ENCODE measurements around the gene CFAP61.
A peak's percentile ranks its signal among the peaks of the same experiment; 100 is the strongest.

CFAP61 gene

DNA sequence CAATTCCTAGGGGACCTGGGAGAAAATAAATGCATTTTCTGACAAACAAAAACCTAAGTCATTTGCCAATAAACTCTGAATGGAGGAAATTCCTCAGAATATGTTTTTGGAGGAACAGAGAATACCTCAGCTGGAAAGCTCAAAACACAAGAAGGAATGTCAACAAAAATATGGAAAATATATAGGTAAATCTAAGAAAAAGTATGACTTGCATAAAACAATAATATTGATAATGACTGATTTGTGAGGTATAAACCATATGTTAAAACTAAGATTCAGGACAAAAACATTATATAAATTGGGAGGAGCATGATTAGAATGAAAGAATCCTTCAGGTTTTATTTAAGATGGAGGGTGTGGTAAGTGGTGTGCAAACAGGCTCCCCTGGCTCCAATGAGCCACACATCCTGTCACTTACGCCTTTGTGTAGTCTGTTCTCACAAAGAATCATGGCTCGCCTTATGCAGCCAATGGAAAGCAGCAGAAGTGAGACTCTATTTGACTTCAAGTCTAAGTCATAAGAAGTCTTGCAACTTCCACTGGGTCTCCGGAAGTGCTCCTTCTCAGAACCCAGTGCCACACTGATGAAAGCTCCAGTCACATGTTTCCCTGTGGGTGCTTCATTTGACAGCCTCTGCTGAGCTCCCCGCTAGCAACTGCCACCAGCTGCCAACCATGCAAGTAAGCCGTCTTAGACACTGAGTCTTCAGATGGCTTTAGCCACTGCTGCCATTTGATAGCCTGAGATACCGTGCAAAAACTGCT lies 8.1 kb downstream of the CFAP61 start:
- H3K9me2 ChIP-seq (replicated peaks; ENCODE audit: low read depth, low read length): no peaks in the 10 kb centered on the region
- peaks cover 15% of the 10 kb centered on the region; the same call in 1 of the 2 replicates for H3F3A ChIP-seq (ENCODE audit: low read depth)
- H4K20me1 ChIP-seq (ENCODE audit: insufficient read depth, low read length, poor library complexity, severe bottlenecking): no peaks in the 10 kb centered on the region
- H3K4me3 ChIP-seq (ENCODE audit: low read length, poor library complexity, severe bottlenecking): peak overlapping the region; percentile 34
- no peaks in the 10 kb centered on the region for H3K9me3 ChIP-seq (ENCODE audit: insufficient read depth, low read depth, low read length)
- H3K9ac ChIP-seq (ENCODE audit: low read depth, low read length, poor library complexity, severe bottlenecking): peak overlapping the region; percentile 58
- peak overlapping the region; percentile 58 for H3K4me2 ChIP-seq (ENCODE audit: low read depth, low read length, poor library complexity, severe bottlenecking)
- H3K4me1 ChIP-seq (ENCODE audit: insufficient read depth, low read length, poor library complexity, severe bottlenecking): peaks cover 74% of the 10 kb centered on the region
- no peak for TF ChIP-seq EZH2phosphoT487 (IDR thresholded peaks at IDR 0.05; ENCODE audit: borderline replicate concordance)
- TF ChIP-seq, protein P1, sequence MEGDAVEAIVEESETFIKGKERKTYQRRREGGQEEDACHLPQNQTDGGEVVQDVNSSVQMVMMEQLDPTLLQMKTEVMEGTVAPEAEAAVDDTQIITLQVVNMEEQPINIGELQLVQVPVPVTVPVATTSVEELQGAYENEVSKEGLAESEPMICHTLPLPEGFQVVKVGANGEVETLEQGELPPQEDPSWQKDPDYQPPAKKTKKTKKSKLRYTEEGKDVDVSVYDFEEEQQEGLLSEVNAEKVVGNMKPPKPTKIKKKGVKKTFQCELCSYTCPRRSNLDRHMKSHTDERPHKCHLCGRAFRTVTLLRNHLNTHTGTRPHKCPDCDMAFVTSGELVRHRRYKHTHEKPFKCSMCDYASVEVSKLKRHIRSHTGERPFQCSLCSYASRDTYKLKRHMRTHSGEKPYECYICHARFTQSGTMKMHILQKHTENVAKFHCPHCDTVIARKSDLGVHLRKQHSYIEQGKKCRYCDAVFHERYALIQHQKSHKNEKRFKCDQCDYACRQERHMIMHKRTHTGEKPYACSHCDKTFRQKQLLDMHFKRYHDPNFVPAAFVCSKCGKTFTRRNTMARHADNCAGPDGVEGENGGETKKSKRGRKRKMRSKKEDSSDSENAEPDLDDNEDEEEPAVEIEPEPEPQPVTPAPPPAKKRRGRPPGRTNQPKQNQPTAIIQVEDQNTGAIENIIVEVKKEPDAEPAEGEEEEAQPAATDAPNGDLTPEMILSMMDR (conservative IDR thresholded peaks at IDR 0.05; ENCODE audit: low read length): no peak
- peak overlapping the region; percentile 49 for H2AFZ ChIP-seq (ENCODE audit: low read length)
- no peaks in the 10 kb centered on the region for H3K79me2 ChIP-seq (ENCODE audit: insufficient read depth, low read length)
- no peaks in the 10 kb centered on the region for H3K36me3 ChIP-seq (ENCODE audit: insufficient read depth, low read length)
- H3K27me3 ChIP-seq (ENCODE audit: insufficient read depth, low read length, poor library complexity, severe bottlenecking): no peaks in the 10 kb centered on the region

DNA sequence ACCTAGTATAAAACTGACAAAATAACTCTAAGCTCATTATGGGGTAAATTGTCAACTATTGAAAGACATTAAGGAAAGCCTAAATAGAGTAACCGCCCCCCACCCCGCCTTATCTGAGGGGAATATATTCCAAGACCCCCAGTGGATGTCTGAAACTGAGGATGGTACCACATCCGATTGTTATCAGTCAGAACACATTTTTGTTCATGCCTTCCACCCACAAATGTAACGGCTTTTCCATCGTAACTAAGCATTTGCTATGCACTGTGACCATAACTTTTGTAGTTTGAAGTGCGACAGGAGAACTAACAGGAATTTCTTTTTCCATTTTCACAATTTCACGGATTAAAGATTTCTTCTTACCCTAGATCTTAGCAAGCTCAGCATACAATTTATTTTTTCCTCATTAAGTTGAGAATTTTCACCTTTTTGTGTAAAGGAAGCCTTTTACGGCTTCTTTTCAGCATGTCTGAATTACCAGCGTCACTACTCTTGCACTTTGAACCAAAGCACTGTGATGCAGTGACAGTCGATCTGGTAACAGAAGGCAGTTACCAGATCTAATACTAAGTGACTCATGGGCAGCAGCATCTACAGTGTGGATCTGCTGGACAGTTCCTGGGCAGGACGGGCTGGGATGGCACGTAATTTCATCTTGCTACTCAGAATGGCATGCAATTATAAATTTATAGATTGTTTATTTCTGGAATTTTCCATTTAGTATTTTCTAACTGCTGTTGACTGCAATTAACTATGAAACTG lies 11.8 kb downstream of the CFAP61 start:
- no peaks in the 10 kb centered on the region for H3K27me3 ChIP-seq (ENCODE audit: insufficient read depth, low read length, poor library complexity, severe bottlenecking)
- H3K4me3 ChIP-seq (ENCODE audit: low read length, poor library complexity, severe bottlenecking): peak overlapping the region; percentile 62
- peak overlapping the region; percentile 77 for H3K4me2 ChIP-seq (ENCODE audit: low read depth, low read length, poor library complexity, severe bottlenecking)
- no peak for TF ChIP-seq EZH2phosphoT487 (IDR thresholded peaks at IDR 0.05; ENCODE audit: borderline replicate concordance)
- TF ChIP-seq, protein P1 (conservative IDR thresholded peaks at IDR 0.05; ENCODE audit: low read length): no peak
- H4K20me1 ChIP-seq (ENCODE audit: insufficient read depth, low read length, poor library complexity, severe bottlenecking): no peaks in the 10 kb centered on the region
- no peaks in the 10 kb centered on the region for H3K9me3 ChIP-seq (ENCODE audit: insufficient read depth, low read depth, low read length)
- peaks cover 66% of the 10 kb centered on the region for H3K4me1 ChIP-seq (ENCODE audit: insufficient read depth, low read length, poor library complexity, severe bottlenecking)
- peak overlapping the region; percentile 56 for H3K9ac ChIP-seq (ENCODE audit: low read depth, low read length, poor library complexity, severe bottlenecking)
- H3K79me2 ChIP-seq (ENCODE audit: insufficient read depth, low read length): no peaks in the 10 kb centered on the region
- H3K9me2 ChIP-seq (replicated peaks; ENCODE audit: low read depth, low read length): no peaks in the 10 kb centered on the region
- peaks cover 15% of the 10 kb centered on the region; the same call in 1 of the 2 replicates for H3F3A ChIP-seq (ENCODE audit: low read depth)
- no peaks in the 10 kb centered on the region for H3K36me3 ChIP-seq (ENCODE audit: insufficient read depth, low read length)
- H2AFZ ChIP-seq (ENCODE audit: low read length): 0 out of 2 replicates have a peak overlapping the region, but pooled peaks have one; percentile 19

DNA sequence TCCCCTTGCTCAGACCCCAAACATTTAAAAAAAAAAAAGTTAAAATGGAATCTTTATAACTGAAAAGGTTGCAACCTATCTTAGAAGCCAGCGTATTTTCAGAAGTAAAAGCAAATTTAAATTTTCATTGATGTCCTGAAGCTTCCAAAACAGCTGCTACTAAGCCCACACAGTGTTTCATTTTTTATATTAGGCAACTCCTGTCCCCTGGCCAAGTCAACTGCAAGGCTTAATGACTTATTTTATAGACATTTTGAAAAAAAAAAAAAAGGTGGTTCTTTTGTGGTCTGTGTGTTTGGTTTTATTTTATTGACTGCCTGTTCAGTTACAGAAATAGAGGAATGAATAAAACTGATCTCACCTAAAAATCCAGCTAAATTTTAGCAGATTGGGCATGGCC lies 13.0 kb downstream of the CFAP61 start:
- Histone ChIP-seq H3K4me2 (ENCODE audit: low read depth, low read length, poor library complexity, severe bottlenecking) (peak overlapping the region; percentile 77), H2AFZ (ENCODE audit: low read length) (no peak overlapping the region), H3K36me3 (ENCODE audit: insufficient read depth, low read length) (no peaks in the 10 kb centered on the region), H3K79me2 (ENCODE audit: insufficient read depth, low read length) (no peaks in the 10 kb centered on the region), H3K4me1 (ENCODE audit: insufficient read depth, low read length, poor library complexity, severe bottlenecking) (peaks cover 67% of the 10 kb centered on the region), H4K20me1 (ENCODE audit: insufficient read depth, low read length, poor library complexity, severe bottlenecking) (no peaks in the 10 kb centered on the region), H3K4me3 (ENCODE audit: low read length, poor library complexity, severe bottlenecking) (peak overlapping the region; percentile 62), H3K9me2 (replicated peaks; ENCODE audit: low read depth, low read length) (no peaks in the 10 kb centered on the region), H3F3A (ENCODE audit: low read depth) (peaks cover 8% of the 10 kb centered on the region; the same call in 1 of the 2 replicates), H3K27me3 (ENCODE audit: insufficient read depth, low read length, poor library complexity, severe bottlenecking) (no peaks in the 10 kb centered on the region), H3K9me3 (ENCODE audit: insufficient read depth, low read depth, low read length) (no peaks in the 10 kb centered on the region), H3K9ac (ENCODE audit: low read depth, low read length, poor library complexity, severe bottlenecking) (peak overlapping the region; percentile 56)
- no peak for TF ChIP-seq EZH2phosphoT487 (IDR thresholded peaks at IDR 0.05; ENCODE audit: borderline replicate concordance)
- TF ChIP-seq, protein P1 (conservative IDR thresholded peaks at IDR 0.05; ENCODE audit: low read length): no peak

All from Loucy (cell line).